Measurements from ENCODE around the gene ARL15. TPM values are rescaled to one million over a fixed set of nuclear protein-coding genes. Genes with fewer than 3 reads are reported as not detected.

The ARL15 gene
- total and polyA plus RNA-seq, 2 of the 4 experiments (the other 2 are of a cell fraction) = 7.3 to 19.2 TPM

DNA sequence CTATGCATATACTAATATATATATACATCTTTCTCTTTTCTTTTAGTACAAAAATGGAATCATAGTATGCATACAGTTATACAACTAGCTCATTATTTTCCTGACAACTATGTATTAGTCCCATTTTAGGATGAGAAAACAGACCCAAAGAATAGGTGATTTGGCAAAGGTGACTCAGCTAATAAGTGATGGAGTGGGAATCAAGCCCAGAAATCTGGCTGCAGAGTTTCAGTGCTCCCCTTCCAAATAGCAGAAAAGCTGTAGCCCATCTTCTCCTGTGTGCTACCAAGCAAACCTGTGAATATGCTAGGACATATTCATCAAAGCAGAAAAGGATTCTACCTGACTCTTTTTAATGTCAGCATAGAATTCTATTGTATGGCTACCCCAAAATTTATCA, 114.7 kb downstream of the ARL15 start:
- intact Hi-C loops (cut with micrococcal nuclease) = no loop called here
- H3K14ac ChIP-seq (replicated peaks; ENCODE audit: low read depth, low read length) = no peak overlapping the region
- H3K79me1 ChIP-seq (ENCODE audit: low read depth in 1 of 2, low read length in 2 of 2) = peaks cover 0 to 2% of the 10 kb centered on the region in 2 experiments; a peak in 2 of 4 replicates
- no peak overlapping the region for H4K8ac ChIP-seq (ENCODE audit: low read depth in 2 of 2, low read length in 2 of 2)
- no peak overlapping the region for H3K4ac ChIP-seq (ENCODE audit: low read depth, low read length)
- no peak for TF ChIP-seq CEBPB (IDR thresholded peaks at IDR 0.05; ENCODE audit: low read depth, low read length)
- TF ChIP-seq, protein P1, sequence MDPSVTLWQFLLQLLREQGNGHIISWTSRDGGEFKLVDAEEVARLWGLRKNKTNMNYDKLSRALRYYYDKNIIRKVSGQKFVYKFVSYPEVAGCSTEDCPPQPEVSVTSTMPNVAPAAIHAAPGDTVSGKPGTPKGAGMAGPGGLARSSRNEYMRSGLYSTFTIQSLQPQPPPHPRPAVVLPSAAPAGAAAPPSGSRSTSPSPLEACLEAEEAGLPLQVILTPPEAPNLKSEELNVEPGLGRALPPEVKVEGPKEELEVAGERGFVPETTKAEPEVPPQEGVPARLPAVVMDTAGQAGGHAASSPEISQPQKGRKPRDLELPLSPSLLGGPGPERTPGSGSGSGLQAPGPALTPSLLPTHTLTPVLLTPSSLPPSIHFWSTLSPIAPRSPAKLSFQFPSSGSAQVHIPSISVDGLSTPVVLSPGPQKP (IDR thresholded peaks at IDR 0.05; ENCODE audit: borderline replicate concordance, low read depth, low read length) = no peak
- no peak for TF ChIP-seq CTCF (conservative IDR thresholded peaks at IDR 0.05; ENCODE audit: low read depth, low read length)
- no peak for TF ChIP-seq SMC3 (IDR thresholded peaks at IDR 0.05; ENCODE audit: low read depth, low read length)
- TF ChIP-seq MAZ (IDR thresholded peaks at IDR 0.05; ENCODE audit: borderline replicate concordance, low read depth, low read length) = no peak
- TF ChIP-seq MAFK (IDR thresholded peaks at IDR 0.05; ENCODE audit: low read depth, low read length) = no peak
- no peak for TF ChIP-seq NFE2L2 (IDR thresholded peaks at IDR 0.05; ENCODE audit: low read depth, low read length)
- no peak for TF ChIP-seq CHD1 (IDR thresholded peaks at IDR 0.05; ENCODE audit: low read depth, low read length)
- no peak for TF ChIP-seq RFX5 (IDR thresholded peaks at IDR 0.05; ENCODE audit: low read depth, low read length)
- TF ChIP-seq RAD21 (IDR thresholded peaks at IDR 0.05; ENCODE audit: low read length) = no peak
- TF ChIP-seq BHLHE40 (IDR thresholded peaks at IDR 0.05; ENCODE audit: low read depth, low read length) = no peak
- no peak for TF ChIP-seq FOS (IDR thresholded peaks at IDR 0.05; ENCODE audit: low read depth, low read length)
- no peak for TF ChIP-seq RCOR1 (IDR thresholded peaks at IDR 0.05; ENCODE audit: insufficient replicate concordance, low read length)
- no peak for TF ChIP-seq MXI1 (IDR thresholded peaks at IDR 0.05; ENCODE audit: borderline replicate concordance, low read depth, low read length)
- H3K27me3 ChIP-seq (ENCODE audit: control insufficient read depth, insufficient read depth, low read length) = no peaks in the 10 kb centered on the region
- no peak overlapping the region for H2BK20ac ChIP-seq (ENCODE audit: low read depth, low read length)
- H4K20me1 ChIP-seq (ENCODE audit: insufficient read depth, low read length) = no peaks in the 10 kb centered on the region; the same call in 1 of the 2 replicates
- no peaks in the 10 kb centered on the region for H3K36me3 ChIP-seq (ENCODE audit: control insufficient read depth, insufficient read depth, low read length)
- no TSS peak for BruUV-seq (replicated peaks)
- H3K18ac ChIP-seq (ENCODE audit: low read depth, low read length) = no peak overlapping the region
- POLR2A ChIA-PET (ENCODE audit: unreplicated experiment) = no interaction called here
- H2BK5ac ChIP-seq (ENCODE audit: low read depth, low read length, poor library complexity, severe bottlenecking) = no peak overlapping the region
- H3K9ac ChIP-seq (ENCODE audit: low read depth, low read length) = no peak overlapping the region
- no peak overlapping the region for H2BK15ac ChIP-seq (ENCODE audit: low read depth, low read length)
- H3K4me1 ChIP-seq (ENCODE audit: control insufficient read depth, insufficient read depth, low read length) = peaks cover 5% of the 10 kb centered on the region
- dilution Hi-C loops (cut with HindIII; ENCODE audit: low sequenced_read_pairs, unreplicated experiment) = no loop called here
- H3K23ac ChIP-seq (ENCODE audit: low read depth, low read length) = no peak overlapping the region
- H3K9me1 ChIP-seq (ENCODE audit: insufficient read depth, low read length) = no peaks in the 10 kb centered on the region
- H3K27ac ChIP-seq (ENCODE audit: insufficient read depth, low read length) = no peak overlapping the region
- CTCF ChIA-PET = interaction anchor here (0.6 to 0.8 kb wide), 2 partner anchors 15 to 184 kb away, joined by 3 read pairs; no protein-coding TSS in a partner anchor
- no peak overlapping the region for H4K91ac ChIP-seq (ENCODE audit: insufficient read depth, low read depth, low read length)
- H3K56ac ChIP-seq (ENCODE audit: extremely low read depth, insufficient read depth, low read length) = no peak overlapping the region
- H3K4me3 ChIP-seq (ENCODE audit: insufficient read depth, low read depth, low read length) = no peak overlapping the region
- no peak overlapping the region for H2AFZ ChIP-seq (replicated peaks; ENCODE audit: low read length, poor library complexity)
- no peak overlapping the region for H3K4me2 ChIP-seq (ENCODE audit: low read depth, low read length)
- H3K9me3 ChIP-seq (ENCODE audit: control insufficient read depth, insufficient read depth, low read length) = no peaks in the 10 kb centered on the region
- H2BK120ac ChIP-seq (ENCODE audit: low read depth, low read length) = no peak overlapping the region
- H2AK5ac ChIP-seq (ENCODE audit: low read depth, low read length) = no peak overlapping the region
- peak; percentile 6 for DNase-seq
- in situ Hi-C loops (cut with MboI; ENCODE audit: low sequenced_read_pairs) = no loop called here
- no peak overlapping the region for H4K5ac ChIP-seq (ENCODE audit: low read depth, low read length)
- no peak overlapping the region for H2AK9ac ChIP-seq (replicated peaks; ENCODE audit: low read depth, low read length, poor library complexity)
- ATAC-seq (ENCODE audit: low read depth) = no peak
